NB4 (cell line): ENCODE results near the gene IMMP2L.

Experiments
- DNase-seq: peaks from one replicate; pipeline ENCODE4 v3.0.0; 2010; ENCODE audit warnings: low read depth
- H3K4me3 ChIP-seq: one replicate; pipeline ENCODE4 v1.5.1; 2011; ENCODE audit warnings: mild to moderate bottlenecking, low read depth, low read length, moderate library complexity
- MYC ChIP-seq: IDR thresholded peaks from 2 replicates; pipeline ENCODE4 v1.6.1; 2011; ENCODE audit warnings: low read depth, low read length
- POLR2A ChIP-seq: IDR thresholded peaks from 2 replicates; pipeline ENCODE4 v1.6.1; 2011; ENCODE audit warnings: mild to moderate bottlenecking; ENCODE audit not compliant: insufficient read length; ENCODE audit errors: extremely low read depth
- TF ChIP-seq, protein P1 (sequence below): IDR thresholded peaks from one replicate; pipeline ENCODE4 v1.5.1; 2012; ENCODE audit warnings: low read depth, low read length
- TF ChIP-seq, protein P2 (sequence below): IDR thresholded peaks from 2 replicates; pipeline ENCODE4 v1.6.1; 2011; ENCODE audit warnings: low read depth, low read length

The IMMP2L gene

DNA sequence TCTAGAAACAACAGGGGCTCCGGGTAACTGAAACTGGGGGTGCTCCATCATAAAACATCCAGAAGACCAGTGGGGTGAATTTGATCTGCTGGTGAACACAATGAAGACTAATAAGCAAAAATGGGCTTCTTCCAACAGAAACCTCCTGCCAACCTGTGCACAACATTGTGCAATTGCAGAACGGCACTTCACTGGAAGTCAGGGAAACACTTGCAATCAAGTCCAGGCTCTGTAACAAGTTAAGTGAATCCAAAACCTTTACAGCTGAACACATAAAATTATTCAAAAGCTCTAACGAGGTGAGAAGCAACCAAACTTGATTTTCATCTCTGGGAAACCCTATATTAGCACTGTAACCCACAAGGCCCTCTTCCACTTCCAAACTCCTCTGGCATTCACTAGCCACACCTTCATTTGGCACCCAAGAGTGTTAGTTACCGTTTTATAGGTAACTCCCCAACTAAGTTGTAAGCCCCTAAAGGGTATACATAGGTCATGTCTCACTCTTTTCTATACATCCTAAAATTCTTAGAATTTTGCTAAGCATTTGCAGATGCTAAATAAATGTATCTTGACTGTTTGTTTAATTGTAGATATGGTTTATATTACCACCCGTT lies 22.0 kb downstream of the IMMP2L start:
- DNase-seq, result no peak
- no peak overlapping the region for H3K4me3 ChIP-seq
- TF ChIP-seq, protein P1, sequence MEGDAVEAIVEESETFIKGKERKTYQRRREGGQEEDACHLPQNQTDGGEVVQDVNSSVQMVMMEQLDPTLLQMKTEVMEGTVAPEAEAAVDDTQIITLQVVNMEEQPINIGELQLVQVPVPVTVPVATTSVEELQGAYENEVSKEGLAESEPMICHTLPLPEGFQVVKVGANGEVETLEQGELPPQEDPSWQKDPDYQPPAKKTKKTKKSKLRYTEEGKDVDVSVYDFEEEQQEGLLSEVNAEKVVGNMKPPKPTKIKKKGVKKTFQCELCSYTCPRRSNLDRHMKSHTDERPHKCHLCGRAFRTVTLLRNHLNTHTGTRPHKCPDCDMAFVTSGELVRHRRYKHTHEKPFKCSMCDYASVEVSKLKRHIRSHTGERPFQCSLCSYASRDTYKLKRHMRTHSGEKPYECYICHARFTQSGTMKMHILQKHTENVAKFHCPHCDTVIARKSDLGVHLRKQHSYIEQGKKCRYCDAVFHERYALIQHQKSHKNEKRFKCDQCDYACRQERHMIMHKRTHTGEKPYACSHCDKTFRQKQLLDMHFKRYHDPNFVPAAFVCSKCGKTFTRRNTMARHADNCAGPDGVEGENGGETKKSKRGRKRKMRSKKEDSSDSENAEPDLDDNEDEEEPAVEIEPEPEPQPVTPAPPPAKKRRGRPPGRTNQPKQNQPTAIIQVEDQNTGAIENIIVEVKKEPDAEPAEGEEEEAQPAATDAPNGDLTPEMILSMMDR, result no peak
- no peak for TF ChIP-seq POLR2A
- TF ChIP-seq, protein P2, sequence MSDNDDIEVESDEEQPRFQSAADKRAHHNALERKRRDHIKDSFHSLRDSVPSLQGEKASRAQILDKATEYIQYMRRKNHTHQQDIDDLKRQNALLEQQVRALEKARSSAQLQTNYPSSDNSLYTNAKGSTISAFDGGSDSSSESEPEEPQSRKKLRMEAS, result no peak
- TF ChIP-seq MYC, result no peak

DNA sequence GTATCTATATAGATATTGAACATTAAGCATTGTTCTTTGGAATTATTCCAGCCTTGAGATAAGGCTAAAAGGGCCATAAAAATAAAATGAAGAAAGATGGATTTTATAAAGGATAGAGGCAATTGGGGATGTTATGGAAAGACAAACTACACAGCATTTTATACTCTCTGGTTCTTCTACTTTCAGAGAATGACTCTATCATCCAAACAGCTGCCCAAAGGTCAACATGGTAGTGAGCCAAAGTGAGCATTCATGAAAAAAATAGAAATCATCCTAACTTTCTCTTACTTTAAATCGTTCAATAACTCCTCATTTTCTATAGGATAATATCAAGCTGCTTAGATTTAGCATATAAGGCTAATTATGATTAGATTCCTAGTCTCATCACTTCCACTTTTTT lies 25.2 kb downstream of the IMMP2L start:
- DNase-seq, result no peak
- no peak overlapping the region for H3K4me3 ChIP-seq
- TF ChIP-seq MYC, result no peak
- TF ChIP-seq, protein P1, result no peak
- TF ChIP-seq, protein P2, result no peak
- TF ChIP-seq POLR2A, result no peak

DNA sequence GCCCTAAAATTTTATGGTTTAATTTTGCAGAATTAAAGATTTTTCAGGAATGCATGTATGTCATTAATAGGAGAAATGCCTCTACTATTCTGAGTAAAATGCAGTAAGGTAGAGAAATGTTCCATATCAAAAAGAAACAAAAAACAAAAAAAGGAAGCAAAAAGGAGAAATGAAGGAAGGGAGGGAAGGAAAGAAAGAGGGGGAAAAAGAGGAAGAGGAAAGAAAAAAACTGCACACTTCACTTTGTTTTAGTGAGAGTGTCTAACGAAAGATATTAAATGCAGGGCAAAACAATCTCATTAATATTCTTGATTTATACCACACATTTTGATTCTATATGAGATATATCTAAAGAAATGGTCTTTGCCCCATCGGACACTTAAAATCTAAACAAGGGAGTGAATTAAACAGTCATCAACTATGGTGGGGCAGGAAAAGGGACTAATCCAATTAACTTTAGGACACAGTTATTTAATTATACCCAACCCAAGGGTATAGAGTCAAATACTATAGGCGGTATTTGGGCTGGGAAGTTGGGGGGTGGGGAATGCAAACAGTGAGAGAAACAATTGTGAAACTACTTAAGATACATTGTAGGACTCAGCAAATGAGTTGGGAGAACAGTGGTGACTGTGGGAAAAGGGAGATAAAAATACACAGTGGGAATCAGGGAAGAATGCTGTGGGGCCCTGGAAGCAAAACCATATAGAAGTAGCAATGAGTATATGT lies 27.0 kb downstream of the IMMP2L start:
- no peak for DNase-seq
- no peak overlapping the region for H3K4me3 ChIP-seq
- TF ChIP-seq, protein P1, result no peak
- no peak for TF ChIP-seq MYC
- TF ChIP-seq, protein P2, result no peak
- TF ChIP-seq POLR2A, result no peak

DNA sequence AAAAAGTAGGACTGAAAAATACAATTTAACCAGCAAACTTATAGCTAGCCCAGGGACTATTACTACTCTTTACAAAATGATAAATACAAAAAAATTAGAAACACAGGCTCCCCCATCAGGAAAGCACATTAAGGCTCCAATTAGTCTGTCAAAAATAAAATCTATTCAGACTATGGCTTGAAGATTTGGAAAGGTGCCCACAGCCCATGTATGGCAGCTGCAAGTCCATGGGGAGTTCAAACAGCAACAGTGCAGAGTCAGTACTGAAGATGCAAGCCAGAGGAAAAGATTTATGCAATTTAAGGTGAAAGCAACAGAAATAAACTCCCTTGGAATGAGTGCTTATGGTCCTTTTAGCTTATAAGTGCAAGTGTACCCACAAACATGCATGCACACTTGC lies 29.7 kb downstream of the IMMP2L start:
- no peak for DNase-seq
- no peak overlapping the region for H3K4me3 ChIP-seq
- TF ChIP-seq, protein P1, result no peak
- TF ChIP-seq POLR2A (no peak), MYC (no peak)
- TF ChIP-seq, protein P2, result no peak

GRCh38 chr7:111531993-111532392 lies 30.3 kb downstream of the IMMP2L start:
- H3K4me3 ChIP-seq, result no peak overlapping the region
- DNase-seq, result no peak
- TF ChIP-seq, protein P2, result no peak
- TF ChIP-seq, protein P1, result no peak
- TF ChIP-seq MYC (no peak), POLR2A (no peak)
